ENCODE measurements around the gene PSMC2. TPM values are rescaled to one million over a fixed set of nuclear protein-coding genes. Genes with fewer than 3 reads are reported as not detected.

PSMC2 gene
- total and polyA plus RNA-seq, 8 donors: 90.4 to 136 (median 96.3) TPM

DNA sequence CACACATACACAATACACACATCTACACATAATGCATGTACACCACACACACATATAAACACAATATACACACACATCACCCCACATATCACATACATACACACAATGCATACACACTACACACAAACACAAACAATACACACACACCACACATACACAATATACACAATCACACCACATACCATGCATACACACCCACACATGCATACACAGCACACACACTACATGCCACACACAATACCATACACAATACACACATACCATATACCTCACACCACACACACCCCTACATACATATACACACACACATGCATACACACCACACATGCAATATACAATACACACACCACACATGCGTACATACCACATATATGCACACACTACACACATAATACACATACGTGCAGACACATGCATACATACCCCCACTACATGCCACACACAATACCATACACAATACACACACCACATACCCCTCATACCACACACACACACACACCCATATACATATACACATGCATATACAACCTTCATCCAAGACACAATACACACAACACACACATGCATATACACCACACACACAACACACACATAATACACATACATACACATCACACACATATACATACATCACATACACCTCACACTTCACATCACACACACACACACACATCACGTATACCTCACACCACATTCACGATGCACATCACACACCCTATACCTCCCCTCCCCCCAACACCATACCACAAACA, 34.0 kb downstream of the PSMC2 start:
- Histone ChIP-seq H3K4me1 (no peaks in the 10 kb centered on the region), H3K36me3 (no peaks in the 10 kb centered on the region), H3K9me3 (no peaks in the 10 kb centered on the region), H3K27ac (no peak overlapping the region), H3K4me3 (no peak overlapping the region), H3K27me3 (no peaks in the 10 kb centered on the region)
- intact Hi-C loops (cut with DNase I): no loop called here
- no peak for ATAC-seq
- DNase-seq: no peak
- TF ChIP-seq, protein P1, sequence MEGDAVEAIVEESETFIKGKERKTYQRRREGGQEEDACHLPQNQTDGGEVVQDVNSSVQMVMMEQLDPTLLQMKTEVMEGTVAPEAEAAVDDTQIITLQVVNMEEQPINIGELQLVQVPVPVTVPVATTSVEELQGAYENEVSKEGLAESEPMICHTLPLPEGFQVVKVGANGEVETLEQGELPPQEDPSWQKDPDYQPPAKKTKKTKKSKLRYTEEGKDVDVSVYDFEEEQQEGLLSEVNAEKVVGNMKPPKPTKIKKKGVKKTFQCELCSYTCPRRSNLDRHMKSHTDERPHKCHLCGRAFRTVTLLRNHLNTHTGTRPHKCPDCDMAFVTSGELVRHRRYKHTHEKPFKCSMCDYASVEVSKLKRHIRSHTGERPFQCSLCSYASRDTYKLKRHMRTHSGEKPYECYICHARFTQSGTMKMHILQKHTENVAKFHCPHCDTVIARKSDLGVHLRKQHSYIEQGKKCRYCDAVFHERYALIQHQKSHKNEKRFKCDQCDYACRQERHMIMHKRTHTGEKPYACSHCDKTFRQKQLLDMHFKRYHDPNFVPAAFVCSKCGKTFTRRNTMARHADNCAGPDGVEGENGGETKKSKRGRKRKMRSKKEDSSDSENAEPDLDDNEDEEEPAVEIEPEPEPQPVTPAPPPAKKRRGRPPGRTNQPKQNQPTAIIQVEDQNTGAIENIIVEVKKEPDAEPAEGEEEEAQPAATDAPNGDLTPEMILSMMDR (IDR thresholded peaks at IDR 0.05): no peak

DNA sequence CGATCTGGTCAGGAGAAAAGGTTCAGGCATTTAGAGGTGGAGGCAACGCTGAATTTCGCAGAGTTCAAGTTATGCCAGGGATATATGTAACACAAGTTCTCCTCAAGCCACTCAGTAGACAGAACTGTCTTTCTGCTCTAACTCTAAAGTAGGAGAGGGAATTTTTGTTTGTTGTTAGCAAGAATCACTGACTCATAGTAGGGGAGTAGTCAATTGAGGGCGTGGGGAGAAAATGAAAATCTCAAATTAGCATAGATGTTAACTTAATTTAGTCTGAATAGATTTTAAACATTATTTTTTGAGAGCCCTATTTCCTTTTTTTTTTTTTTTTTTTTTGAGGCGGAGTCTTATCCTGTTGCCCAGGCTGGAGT, 34.6 kb downstream of the PSMC2 start:
- Histone ChIP-seq H3K4me1 (no peaks in the 10 kb centered on the region), H3K4me3 (no peak overlapping the region), H3K9me3 (no peaks in the 10 kb centered on the region), H3K27ac (no peak overlapping the region), H3K27me3 (no peaks in the 10 kb centered on the region), H3K36me3 (no peaks in the 10 kb centered on the region)
- ATAC-seq (no peak), DNase-seq (no peak)
- intact Hi-C loops (cut with DNase I): no loop called here
- TF ChIP-seq, protein P1 (IDR thresholded peaks at IDR 0.05): no peak

DNA sequence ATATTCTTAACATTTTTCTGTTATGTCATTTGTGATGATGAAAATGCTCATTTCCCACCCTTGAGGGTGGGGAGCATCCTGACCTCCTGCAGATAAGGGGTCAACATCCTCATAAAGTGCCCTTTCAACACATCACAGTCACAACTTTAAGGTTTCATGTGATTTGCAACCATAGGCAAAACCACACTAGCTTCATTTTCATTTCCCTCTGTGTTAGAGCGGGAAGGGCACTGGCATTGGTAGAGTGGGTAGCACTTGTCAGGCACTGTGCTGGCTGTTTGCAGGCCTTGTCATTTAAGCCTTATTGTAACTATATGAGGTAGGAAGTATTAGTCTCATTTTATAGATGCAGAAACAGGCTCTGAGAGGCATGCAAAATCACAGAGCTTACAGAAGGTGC, 39.8 kb downstream of the PSMC2 start:
- intact Hi-C loops (cut with DNase I): no loop called here
- no peak for ATAC-seq
- TF ChIP-seq, protein P1 (IDR thresholded peaks at IDR 0.05): no peak

GRCh38 chr7:103388469-103389140, 41.2 kb downstream of the PSMC2 start:
- H3K27ac ChIP-seq: no peak overlapping the region
- intact Hi-C loops (cut with DNase I): no loop called here
- TF ChIP-seq, protein P1 (IDR thresholded peaks at IDR 0.05): no peak
- ATAC-seq: peak; percentile 54
- H3K4me1 ChIP-seq: no peaks in the 10 kb centered on the region
- no peaks in the 10 kb centered on the region for H3K36me3 ChIP-seq
- no peaks in the 10 kb centered on the region for H3K9me3 ChIP-seq
- no peaks in the 10 kb centered on the region for H3K27me3 ChIP-seq
- no peak for DNase-seq
- no peak overlapping the region for H3K4me3 ChIP-seq

More for the DNA sequence above, 39.8 kb downstream of the PSMC2 start:
- no peak overlapping the region for H3K27ac ChIP-seq
- H3K27me3 ChIP-seq: no peaks in the 10 kb centered on the region
- DNase-seq: no peak
- H3K9me3 ChIP-seq: no peaks in the 10 kb centered on the region
- H3K4me1 ChIP-seq: no peaks in the 10 kb centered on the region
- H3K4me3 ChIP-seq: no peak overlapping the region
- no peaks in the 10 kb centered on the region for H3K36me3 ChIP-seq

DNA sequence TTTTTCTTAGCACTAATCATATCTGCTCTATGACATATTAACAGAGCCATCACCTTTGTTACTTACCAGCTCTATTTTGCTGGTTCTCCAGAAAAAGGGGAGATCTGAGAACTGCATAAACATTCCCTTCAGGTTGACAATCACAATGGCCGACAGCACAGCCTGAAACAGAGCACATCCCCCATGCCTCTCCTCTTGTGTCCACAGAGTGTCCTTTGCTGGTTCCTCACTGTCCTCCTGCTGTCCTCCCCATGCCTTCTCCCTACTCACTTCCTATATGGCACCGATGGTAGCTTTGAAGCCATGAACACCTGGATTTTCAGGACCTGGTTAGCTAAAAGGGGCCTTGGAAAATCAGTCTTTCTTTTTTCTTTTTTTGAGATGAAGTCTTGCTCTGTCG, 41.8 kb downstream of the PSMC2 start:
- Histone ChIP-seq H3K4me3 (no peak overlapping the region), H3K27ac (no peak overlapping the region), H3K36me3 (no peaks in the 10 kb centered on the region), H3K4me1 (no peaks in the 10 kb centered on the region), H3K27me3 (no peaks in the 10 kb centered on the region), H3K9me3 (no peaks in the 10 kb centered on the region)
- intact Hi-C loops (cut with DNase I): no loop called here
- TF ChIP-seq, protein P1 (IDR thresholded peaks at IDR 0.05): no peak
- DNase-seq: no peak
- ATAC-seq: no peak
